A204.1 (cell line): ENCODE results near the gene MTCH2.

Experiments
- FAIRE-seq: peaks from 2 replicates; lab custom pipeline; 2012; peaks lifted over from hg19 to GRCh38; lab: Jason Lieb, UNC

The MTCH2 gene

GRCh38 chr11:47589977-47590861, 52.1 kb downstream of the MTCH2 start:
- FAIRE-seq, result no peak

GRCh38 chr11:47589584-47589976, 52.8 kb downstream of the MTCH2 start:
- no peak for FAIRE-seq

GRCh38 chr11:47589118-47589517, 53.2 kb downstream of the MTCH2 start:
- FAIRE-seq, result no peak

GRCh38 chr11:47587723-47588326, 54.5 kb downstream of the MTCH2 start:
- FAIRE-seq, result no peak

GRCh38 chr11:47587039-47587716, 55.2 kb downstream of the MTCH2 start:
- no peak for FAIRE-seq

GRCh38 chr11:47586098-47586855, 56.1 kb downstream of the MTCH2 start, which contains the start of gene FAM180B:
Gene FAM180B (plus strand): TSS chr11:47586678. CDS start chr11:47586769, 91 bp downstream.
- FAIRE-seq, result no peak

GRCh38 chr11:47583844-47584243, 58.5 kb downstream of the MTCH2 start:
- no peak for FAIRE-seq

- FAIRE-seq, result no peak
These were observed 63.5 kb downstream of the MTCH2 start, which contains the start of the genes KBTBD4 and NDUFS3 for GRCh38 chr11:47578524-47579494. Gene KBTBD4 (minus strand): TSS chr11:47578970. CDS start chr11:47578951, 19 bp downstream. Gene NDUFS3 (plus strand): TSS chr11:47579074. CDS start chr11:47579092, 18 bp downstream.

- FAIRE-seq, result no peak
These were observed 64.8 kb downstream of the MTCH2 start for GRCh38 chr11:47577460-47578041.

- no peak for FAIRE-seq
These were observed 69.0 kb downstream of the MTCH2 start for GRCh38 chr11:47573321-47573720.

- FAIRE-seq, result no peak
These were observed 69.6 kb downstream of the MTCH2 start for GRCh38 chr11:47572715-47573255.

- FAIRE-seq, result no peak
These were observed 70.5 kb downstream of the MTCH2 start for GRCh38 chr11:47571895-47572294.

GRCh38 chr11:47571357-47571729, 71.0 kb downstream of the MTCH2 start:
- FAIRE-seq, result no peak

GRCh38 chr11:47570651-47571356, 71.6 kb downstream of the MTCH2 start:
- FAIRE-seq, result no peak

GRCh38 chr11:47569646-47570045, 72.7 kb downstream of the MTCH2 start:
- no peak for FAIRE-seq
